HUES48 (cell line): Measurements from ENCODE around the gene DYSF.

Experiments used
- H3K27ac ChIP-seq: one replicate; pipeline ENCODE4 v1.7.0; 2013; ENCODE audit warnings: low read depth, low read length, inconsistent platforms
- H3K27me3 ChIP-seq: 2 replicates; pipeline ENCODE4 v1.6.1; 2013; ENCODE audit warnings: mild to moderate bottlenecking, low read length; ENCODE audit not compliant: control insufficient read depth, insufficient read depth
- H3K36me3 ChIP-seq: 2 replicates; pipeline ENCODE4 v1.6.1; 2013; ENCODE audit warnings: low read length; ENCODE audit not compliant: control insufficient read depth, insufficient read depth
- H3K4me1 ChIP-seq: 2 replicates; pipeline ENCODE4 v1.6.1; 2013; ENCODE audit warnings: mild to moderate bottlenecking, low read length; ENCODE audit not compliant: control insufficient read depth, insufficient read depth
- H3K4me3 ChIP-seq: 2 replicates; pipeline ENCODE4 v1.5.1; 2013; ENCODE audit warnings: mild to moderate bottlenecking, low read depth, low read length
- H3K9ac ChIP-seq: 2 replicates; pipeline ENCODE4 v1.6.1; 2013; ENCODE audit warnings: mild to moderate bottlenecking, low read depth, low read length, moderate library complexity
- H3K9me3 ChIP-seq: 2 replicates; pipeline ENCODE4 v1.6.1; 2013; ENCODE audit warnings: low read length; ENCODE audit not compliant: control insufficient read depth, insufficient read depth

The DYSF gene

DNA sequence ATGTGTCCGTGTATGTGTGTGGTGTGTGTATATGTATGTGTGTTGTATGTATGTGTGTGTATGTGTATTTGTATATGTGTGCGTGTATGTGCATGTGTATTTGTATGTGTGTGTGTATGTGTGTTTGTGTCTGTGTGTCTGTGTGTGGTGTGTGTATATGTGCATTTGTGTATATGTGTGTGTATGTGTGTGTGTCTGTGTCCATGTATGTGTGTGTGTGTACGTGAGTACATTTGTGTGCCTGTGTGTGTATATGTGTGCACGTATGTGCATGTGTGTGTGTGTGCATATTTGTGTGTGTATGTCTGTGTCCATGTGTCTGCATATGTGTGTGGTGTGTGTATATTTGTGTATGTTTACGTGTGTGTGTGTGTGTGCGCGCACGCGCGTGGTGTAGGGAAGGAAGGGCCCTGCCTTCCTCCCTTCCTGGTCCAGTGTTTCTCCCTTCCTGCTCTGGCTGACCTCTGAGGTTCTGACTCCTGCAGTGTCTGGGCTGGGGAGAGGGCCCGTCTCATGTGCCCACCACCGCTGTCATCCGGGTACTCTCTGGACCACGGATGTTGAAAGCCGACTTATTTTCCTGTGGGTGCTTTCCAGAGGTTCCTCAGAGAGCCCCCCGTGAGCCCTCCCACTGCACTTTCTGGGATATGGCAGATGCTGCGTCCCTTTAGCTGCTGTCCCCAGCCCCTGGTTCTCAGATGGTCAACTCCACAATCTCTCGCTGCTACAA, 209.5 kb downstream of the DYSF start:
- Histone ChIP-seq H3K27me3 (no peaks in the 10 kb centered on the region), H3K9me3 (peaks cover 11% of the 10 kb centered on the region), H3K27ac (no peak overlapping the region), H3K36me3 (no peaks in the 10 kb centered on the region), H3K4me1 (no peaks in the 10 kb centered on the region), H3K9ac (no peak overlapping the region), H3K4me3 (no peak overlapping the region)

DNA sequence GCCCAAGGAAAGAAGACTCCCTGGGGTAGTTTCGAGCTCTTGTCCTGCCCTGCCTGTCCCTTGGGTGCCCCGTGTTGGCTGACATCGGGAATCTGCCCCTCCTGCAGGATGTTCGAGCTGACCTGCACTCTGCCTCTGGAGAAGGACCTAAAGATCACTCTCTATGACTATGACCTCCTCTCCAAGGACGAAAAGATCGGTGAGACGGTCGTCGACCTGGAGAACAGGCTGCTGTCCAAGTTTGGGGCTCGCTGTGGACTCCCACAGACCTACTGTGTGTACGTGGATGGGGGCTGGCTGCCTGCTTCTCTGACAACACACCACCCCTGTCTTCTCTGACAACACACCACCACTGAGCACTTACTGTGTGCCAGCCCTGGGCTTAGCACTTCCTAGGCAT, 210.8 kb downstream of the DYSF start:
- Histone ChIP-seq H3K27me3 (no peaks in the 10 kb centered on the region), H3K4me3 (no peak overlapping the region), H3K27ac (no peak overlapping the region), H3K9ac (no peak overlapping the region), H3K4me1 (no peaks in the 10 kb centered on the region), H3K9me3 (no peaks in the 10 kb centered on the region), H3K36me3 (no peaks in the 10 kb centered on the region)

GRCh38 chr2:71665168-71666093, 212.1 kb downstream of the DYSF start:
- Histone ChIP-seq H3K9me3 (no peaks in the 10 kb centered on the region), H3K27me3 (no peaks in the 10 kb centered on the region), H3K4me3 (no peak overlapping the region), H3K9ac (no peak overlapping the region), H3K4me1 (no peaks in the 10 kb centered on the region), H3K27ac (no peak overlapping the region), H3K36me3 (no peaks in the 10 kb centered on the region)

DNA sequence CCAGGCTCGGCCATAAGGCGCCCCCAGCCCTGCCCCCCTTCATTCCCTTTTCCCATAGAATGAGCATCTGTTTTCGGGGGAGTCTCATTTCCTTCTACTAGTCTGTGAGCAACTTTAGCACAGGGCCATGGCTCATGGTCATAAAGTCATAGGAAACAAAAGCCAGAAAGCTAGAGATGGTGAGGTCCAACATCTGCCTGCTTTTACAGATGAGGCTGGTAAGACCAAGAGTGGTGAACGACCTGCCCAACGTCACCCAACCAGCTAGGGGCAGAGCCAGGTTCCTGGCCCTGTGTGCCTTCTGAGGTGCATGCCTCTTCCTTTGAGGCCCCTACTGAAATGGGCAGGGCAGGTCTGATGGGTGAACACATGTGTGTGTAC, 212.7 kb downstream of the DYSF start:
- Histone ChIP-seq H3K9me3 (no peaks in the 10 kb centered on the region), H3K9ac (no peak overlapping the region), H3K4me3 (no peak overlapping the region), H3K4me1 (no peaks in the 10 kb centered on the region), H3K27me3 (no peaks in the 10 kb centered on the region), H3K27ac (no peak overlapping the region), H3K36me3 (no peaks in the 10 kb centered on the region)

- Histone ChIP-seq H3K27me3 (no peaks in the 10 kb centered on the region), H3K9me3 (no peaks in the 10 kb centered on the region), H3K4me1 (no peaks in the 10 kb centered on the region), H3K4me3 (no peak overlapping the region), H3K27ac (no peak overlapping the region), H3K36me3 (no peaks in the 10 kb centered on the region), H3K9ac (no peak overlapping the region)
Observed at GRCh38 chr2:71667256-71668182, 214.2 kb downstream of the DYSF start.

DNA sequence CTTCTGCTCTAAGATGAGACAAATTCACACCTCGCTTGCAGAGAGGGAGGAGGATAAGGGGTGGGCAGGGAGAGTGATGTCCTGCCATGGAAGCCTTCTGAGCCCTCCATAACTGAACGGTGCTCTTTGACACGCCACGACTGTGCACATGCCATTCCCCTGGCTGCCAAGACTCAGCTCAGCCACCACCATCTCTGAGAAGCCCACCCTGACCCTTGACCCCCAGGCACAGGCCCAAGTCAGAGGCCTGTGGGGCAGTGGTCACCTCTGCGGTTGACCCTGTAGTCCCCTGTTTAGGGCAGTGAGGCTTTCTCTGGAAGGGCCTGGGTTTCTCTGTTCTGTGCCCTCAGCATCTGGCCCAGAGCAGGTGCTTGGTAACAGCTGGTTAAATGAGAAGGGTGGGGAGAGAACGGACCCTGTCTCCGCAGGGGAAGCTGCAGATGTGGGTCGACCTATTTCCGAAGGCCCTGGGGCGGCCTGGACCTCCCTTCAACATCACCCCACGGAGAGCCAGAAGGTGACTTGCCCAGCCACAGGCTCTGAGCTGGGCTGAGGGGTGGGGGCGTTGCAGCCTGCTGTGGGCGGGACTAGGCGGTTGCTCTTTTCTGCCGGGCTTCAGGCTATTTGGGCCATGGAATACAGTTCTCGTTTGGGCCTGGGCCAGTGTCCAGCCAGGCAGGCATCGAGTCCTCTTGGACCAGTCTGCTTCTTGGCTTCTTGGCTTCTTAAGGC, 215.1 kb downstream of the DYSF start:
- Histone ChIP-seq H3K4me1 (no peaks in the 10 kb centered on the region), H3K36me3 (no peaks in the 10 kb centered on the region), H3K9ac (no peak overlapping the region), H3K4me3 (no peak overlapping the region), H3K27me3 (no peaks in the 10 kb centered on the region), H3K27ac (no peak overlapping the region), H3K9me3 (no peaks in the 10 kb centered on the region)

DNA sequence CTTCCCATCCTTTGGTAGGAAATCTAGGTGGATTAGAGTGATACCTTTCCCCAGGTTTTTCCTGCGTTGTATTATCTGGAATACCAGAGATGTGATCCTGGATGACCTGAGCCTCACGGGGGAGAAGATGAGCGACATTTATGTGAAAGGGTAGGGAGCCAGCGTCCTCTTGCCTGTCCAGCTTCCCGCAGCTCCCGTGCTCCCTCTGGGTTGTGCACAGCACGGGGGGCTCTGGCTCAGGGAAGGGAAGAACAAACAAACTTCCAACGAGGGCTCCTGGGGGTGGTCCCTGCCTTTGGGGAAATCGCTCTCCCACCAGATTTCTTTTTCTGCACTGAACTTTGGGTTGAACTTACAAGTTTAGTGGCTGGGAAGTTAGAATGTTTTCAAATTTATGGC, 215.7 kb downstream of the DYSF start:
- Histone ChIP-seq H3K27ac (no peak overlapping the region), H3K9ac (no peak overlapping the region), H3K27me3 (no peaks in the 10 kb centered on the region), H3K4me3 (no peak overlapping the region), H3K4me1 (no peaks in the 10 kb centered on the region), H3K9me3 (no peaks in the 10 kb centered on the region), H3K36me3 (no peaks in the 10 kb centered on the region)

DNA sequence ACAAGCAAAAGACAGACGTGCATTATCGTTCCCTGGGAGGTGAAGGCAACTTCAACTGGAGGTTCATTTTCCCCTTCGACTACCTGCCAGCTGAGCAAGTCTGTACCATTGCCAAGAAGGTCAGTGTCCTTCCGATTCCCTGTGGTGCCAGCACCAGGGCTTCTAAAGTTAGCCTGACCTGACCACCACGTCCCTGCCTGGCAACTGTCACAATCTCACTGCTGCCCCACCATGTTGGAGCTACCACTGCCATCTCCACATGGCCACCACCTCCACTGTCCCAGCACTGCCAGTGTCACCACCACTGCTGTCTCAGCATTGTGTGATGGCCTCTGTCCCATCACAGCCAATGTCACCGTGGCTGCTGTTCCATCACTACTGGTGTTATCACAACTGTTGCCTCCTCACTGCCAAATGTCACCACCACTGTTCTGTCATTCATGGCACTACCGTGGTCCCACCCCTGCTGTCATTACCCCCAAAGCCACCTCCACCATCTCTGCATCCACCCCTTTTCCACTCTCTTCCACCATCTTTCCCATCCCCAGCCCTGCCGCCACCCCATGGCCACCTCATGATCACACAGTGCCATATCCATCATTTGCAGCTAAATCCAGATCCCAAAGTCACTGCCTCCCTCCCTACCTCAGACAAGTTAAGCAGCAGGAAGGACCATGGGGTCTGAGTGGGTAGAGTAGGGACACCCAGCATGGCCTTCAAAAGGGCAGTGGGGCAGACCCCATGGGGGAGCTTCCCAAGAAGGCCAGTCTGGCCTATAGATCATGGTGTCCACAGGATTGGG, 216.5 kb downstream of the DYSF start:
- H3K4me3 ChIP-seq, result no peak overlapping the region
- no peak overlapping the region for H3K27ac ChIP-seq
- H3K27me3 ChIP-seq, result no peaks in the 10 kb centered on the region
- no peaks in the 10 kb centered on the region for H3K4me1 ChIP-seq
- H3K9ac ChIP-seq, result no peak overlapping the region
- no peaks in the 10 kb centered on the region for H3K36me3 ChIP-seq
- H3K9me3 ChIP-seq, result no peaks in the 10 kb centered on the region

- H3K9me3 ChIP-seq, result no peaks in the 10 kb centered on the region
- H3K9ac ChIP-seq, result no peak overlapping the region
- no peaks in the 10 kb centered on the region for H3K4me1 ChIP-seq
Observed at GRCh38 chr2:71670430-71670795, 217.1 kb downstream of the DYSF start.

More at GRCh38 chr2:71670430-71670795, 217.1 kb downstream of the DYSF start:
- Histone ChIP-seq H3K27me3 (no peaks in the 10 kb centered on the region), H3K27ac (no peak overlapping the region), H3K36me3 (no peaks in the 10 kb centered on the region), H3K4me3 (no peak overlapping the region)
